Measurements from ENCODE around the gene IFITM1. TPM values are rescaled to one million over a fixed set of nuclear protein-coding genes. Genes with fewer than 3 reads are reported as not detected.

Gene IFITM1
- polyA plus RNA-seq, 1 donor (not counting 4 experiments of a cell fraction or from before 2014, with no cell fraction given): 333 TPM

GRCh38 chr11:342328-342727 lies 28.5 kb downstream of the IFITM1 start:
- Histone ChIP-seq H3K36me3 (ENCODE audit: control insufficient read depth in 2 of 2, extremely low read depth in 1 of 2, insufficient read depth in 2 of 2, low read length in 2 of 2) (no peaks in the 10 kb centered on the region), H3K4me1 (ENCODE audit: control insufficient read depth, extremely low read depth, insufficient read depth, low read length) (no peaks in the 10 kb centered on the region), H3K4me3 (ENCODE audit: control insufficient read depth in 2 of 3, extremely low read depth in 1 of 3, insufficient read depth in 2 of 3, low read depth in 1 of 3, low read length in 3 of 3) (no peak overlapping the region), H2AFZ (ENCODE audit: control insufficient read depth, low read length) (no peak overlapping the region), H3K27ac (ENCODE audit: control insufficient read depth, insufficient read depth, low read length) (no peak overlapping the region), H3K4me2 (ENCODE audit: control insufficient read depth, extremely low read depth, insufficient read depth, low read depth, low read length) (no peak overlapping the region), H3K9me1 (ENCODE audit: control insufficient read depth, extremely low read depth, insufficient read depth, low read length) (no peaks in the 10 kb centered on the region), H3K79me2 (ENCODE audit: control insufficient read depth, insufficient read depth, low read length) (no peaks in the 10 kb centered on the region), H4K20me1 (ENCODE audit: control insufficient read depth, extremely low read depth, insufficient read depth, low read length) (no peaks in the 10 kb centered on the region), H3K9me3 (ENCODE audit: control insufficient read depth, low read depth, low read length) (no peaks in the 10 kb centered on the region), H3K27me3 (ENCODE audit: control insufficient read depth, extremely low read depth, insufficient read depth, low read length) (no peaks in the 10 kb centered on the region), H3K9ac (ENCODE audit: control insufficient read depth, extremely low read depth, insufficient read depth, low read length) (no peak overlapping the region)
- FAIRE-seq (no peak), DNase-seq (ENCODE audit: low read depth, low spot score) (no peak)
- dilution Hi-C loops (cut with MboI; ENCODE audit: extremely low pct_ligation_motif_present, low sequenced_read_pairs): no loop called here
- TF ChIP-seq EZH2 (IDR thresholded peaks at IDR 0.05; ENCODE audit: low read length) (no peak), CTCF (optimal IDR thresholded peaks at IDR 0.05 in 1 of 3, IDR thresholded peaks at IDR 0.05 in 1 of 3, conservative IDR thresholded peaks at IDR 0.05 in 1 of 3; ENCODE audit: extremely low read depth in 1 of 3, insufficient read depth in 2 of 3, low read length in 3 of 3) (no peak)

- Histone ChIP-seq H3K36me3 (ENCODE audit: control insufficient read depth in 2 of 2, extremely low read depth in 1 of 2, insufficient read depth in 2 of 2, low read length in 2 of 2) (no peaks in the 10 kb centered on the region), H3K9me1 (ENCODE audit: control insufficient read depth, extremely low read depth, insufficient read depth, low read length) (no peaks in the 10 kb centered on the region), H3K9me3 (ENCODE audit: control insufficient read depth, low read depth, low read length) (no peaks in the 10 kb centered on the region), H3K4me3 (ENCODE audit: control insufficient read depth in 2 of 3, extremely low read depth in 1 of 3, insufficient read depth in 2 of 3, low read depth in 1 of 3, low read length in 3 of 3) (no peak overlapping the region), H3K27me3 (ENCODE audit: control insufficient read depth, extremely low read depth, insufficient read depth, low read length) (no peaks in the 10 kb centered on the region), H3K27ac (ENCODE audit: control insufficient read depth, insufficient read depth, low read length) (no peak overlapping the region), H4K20me1 (ENCODE audit: control insufficient read depth, extremely low read depth, insufficient read depth, low read length) (no peaks in the 10 kb centered on the region), H3K79me2 (ENCODE audit: control insufficient read depth, insufficient read depth, low read length) (no peaks in the 10 kb centered on the region), H3K4me2 (ENCODE audit: control insufficient read depth, extremely low read depth, insufficient read depth, low read depth, low read length) (no peak overlapping the region), H2AFZ (ENCODE audit: control insufficient read depth, low read length) (no peak overlapping the region), H3K9ac (ENCODE audit: control insufficient read depth, extremely low read depth, insufficient read depth, low read length) (no peak overlapping the region), H3K4me1 (ENCODE audit: control insufficient read depth, extremely low read depth, insufficient read depth, low read length) (peaks cover 3% of the 10 kb centered on the region)
- TF ChIP-seq EZH2 (IDR thresholded peaks at IDR 0.05; ENCODE audit: low read length) (no peak), CTCF (optimal IDR thresholded peaks at IDR 0.05 in 1 of 3, IDR thresholded peaks at IDR 0.05 in 1 of 3, conservative IDR thresholded peaks at IDR 0.05 in 1 of 3; ENCODE audit: extremely low read depth in 1 of 3, insufficient read depth in 2 of 3, low read length in 3 of 3) (no peak)
- DNase-seq (ENCODE audit: low read depth, low spot score) (no peak), FAIRE-seq (no peak)
- dilution Hi-C loops (cut with MboI; ENCODE audit: extremely low pct_ligation_motif_present, low sequenced_read_pairs): no loop called here
Observed at GRCh38 chr11:344836-345578, 31.2 kb downstream of the IFITM1 start.

All from keratinocyte (primary cell).